ENCODE results near the gene USP10.

USP10 gene

DNA sequence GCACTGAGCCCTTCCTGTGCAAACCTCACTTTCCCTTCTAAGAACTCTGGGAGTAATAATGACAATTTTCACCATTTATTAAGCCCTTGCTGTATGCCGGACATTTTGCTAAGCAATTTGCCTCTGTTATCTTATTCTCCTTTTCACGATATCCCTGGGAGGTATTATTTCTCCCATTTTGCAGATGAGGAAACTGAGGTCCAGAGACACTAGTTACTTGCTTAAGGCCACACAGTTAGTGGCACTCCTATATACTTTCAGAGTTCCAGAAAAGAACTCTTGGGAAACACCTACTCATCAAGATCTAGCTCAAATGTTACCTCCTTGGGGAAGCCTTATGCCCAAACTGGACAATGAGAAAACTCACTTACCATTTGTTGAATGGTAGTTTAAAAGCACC is 4.8 kb upstream of the USP10 start:
- in situ Hi-C loops (cut with HindIII; ENCODE audit: low sequenced_read_pairs), result loop anchor here (5.0 kb wide), 1 partner anchor 37 kb away; no protein-coding TSS in a partner anchor

DNA sequence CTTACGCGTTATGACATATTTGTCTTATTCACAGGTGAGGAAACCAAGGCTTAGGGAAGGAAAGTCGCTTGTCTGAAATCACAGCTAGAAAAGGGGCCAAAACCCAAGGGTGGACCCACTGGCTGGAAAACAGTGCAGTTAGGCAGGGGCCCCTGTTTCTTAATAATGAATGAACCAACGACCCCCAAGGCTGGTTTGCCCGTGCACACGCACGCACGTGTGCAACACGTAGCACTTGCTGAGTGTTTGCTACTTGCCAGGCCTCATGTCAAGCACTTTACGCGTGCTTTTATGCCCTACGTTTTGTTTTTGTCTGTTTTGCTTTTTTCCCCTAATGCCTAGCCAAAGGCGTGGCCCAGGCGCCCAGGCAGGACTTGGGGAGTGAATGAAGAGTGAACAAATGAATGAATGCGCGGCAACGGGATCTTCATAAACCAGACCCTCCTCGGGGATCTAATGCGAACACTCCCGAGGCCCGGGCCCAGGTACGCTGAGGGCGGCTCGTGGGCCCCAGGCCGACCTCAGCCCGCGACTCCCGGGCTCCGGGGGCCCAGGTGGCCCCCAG is 571 bp upstream of the USP10 start:
- in situ Hi-C loops (cut with HindIII; ENCODE audit: low sequenced_read_pairs), result no loop called here

DNA sequence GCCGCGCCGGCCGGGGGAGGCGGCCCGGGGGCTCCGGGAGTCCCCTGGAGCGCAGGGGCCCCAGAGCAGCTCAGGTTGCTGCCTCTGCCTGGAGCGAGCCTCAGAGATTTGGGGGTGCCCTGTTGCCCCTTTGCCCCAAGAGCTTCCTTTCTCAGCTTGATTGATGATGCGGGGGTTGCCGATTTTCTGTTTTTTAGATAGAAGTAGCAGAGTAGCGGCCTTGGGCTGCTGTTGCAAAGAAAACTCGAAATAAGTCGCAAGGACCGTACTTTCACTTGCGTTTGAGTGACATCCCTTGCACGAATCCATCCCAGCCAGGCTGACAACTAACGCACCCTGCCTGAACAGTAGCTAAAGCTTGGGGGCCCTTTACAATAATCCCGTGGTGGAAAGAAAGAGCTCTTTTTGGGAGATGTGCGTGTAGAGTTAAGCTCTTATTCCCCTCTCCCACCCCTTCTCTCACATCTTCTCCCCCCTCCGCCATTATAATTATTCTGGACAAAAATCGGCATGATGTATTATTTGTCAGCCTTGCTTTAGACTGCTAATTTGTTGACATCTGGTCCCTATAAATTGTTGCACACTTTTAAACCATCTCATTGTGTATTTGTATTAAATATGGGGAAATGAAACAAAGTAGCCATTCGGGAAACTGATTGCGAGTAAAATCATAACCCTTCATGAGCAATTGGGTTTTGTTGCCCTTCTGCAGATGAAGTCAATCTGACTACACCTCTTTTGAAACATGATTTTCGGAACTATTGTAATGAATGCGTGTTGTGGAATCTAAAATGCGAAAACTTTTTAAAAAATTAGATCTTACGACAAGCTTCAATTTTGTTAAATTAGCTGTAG is 873 bp downstream of the USP10 start:
- in situ Hi-C loops (cut with HindIII; ENCODE audit: low sequenced_read_pairs), result loop anchor here (5.0 kb wide), 1 partner anchor 38 kb away; no protein-coding TSS in a partner anchor

DNA sequence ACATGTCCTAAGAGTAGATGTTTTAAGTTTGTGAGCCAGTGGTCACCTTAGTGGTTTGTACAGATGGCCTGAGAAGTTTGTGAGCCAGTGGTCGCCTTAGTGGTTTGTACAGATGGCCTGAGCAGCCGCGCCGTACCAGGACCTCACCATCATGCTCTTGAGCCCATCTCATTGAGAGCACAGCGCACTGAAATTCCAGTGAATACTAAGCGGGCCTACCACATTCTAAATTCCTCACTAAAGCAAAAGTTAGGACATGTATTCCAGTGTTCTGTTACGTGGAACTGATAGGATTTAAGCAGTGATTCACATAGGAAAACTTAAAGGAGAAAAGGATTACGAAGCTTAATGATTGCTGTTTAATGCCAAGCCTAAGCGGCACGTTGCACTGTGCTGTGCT is 3.9 kb downstream of the USP10 start:
- in situ Hi-C loops (cut with HindIII; ENCODE audit: low sequenced_read_pairs), result loop anchor here (5.0 kb wide), 1 partner anchor 41 kb away; no protein-coding TSS in a partner anchor

DNA sequence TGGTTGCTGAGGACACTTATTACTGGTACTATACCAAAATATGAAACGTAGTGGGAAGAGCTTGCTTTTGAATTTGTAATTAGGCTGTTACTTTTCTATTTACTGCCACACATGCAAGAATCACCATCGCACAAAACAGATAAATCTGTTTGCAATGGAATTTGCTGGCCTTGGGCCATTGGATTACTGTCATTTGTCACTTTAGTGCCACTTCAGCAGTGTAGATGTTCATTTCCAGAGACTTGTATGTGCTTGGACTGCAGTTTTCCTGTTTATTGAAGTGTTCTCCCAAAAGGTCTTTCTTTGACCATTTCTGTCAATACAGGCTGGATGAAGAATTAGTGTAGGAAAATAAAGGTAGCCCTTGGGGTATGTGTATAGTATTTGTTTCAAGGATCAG is 4.5 kb downstream of the USP10 start:
- in situ Hi-C loops (cut with HindIII; ENCODE audit: low sequenced_read_pairs), result loop anchor here (5.0 kb wide), 1 partner anchor 42 kb away; no protein-coding TSS in a partner anchor

DNA sequence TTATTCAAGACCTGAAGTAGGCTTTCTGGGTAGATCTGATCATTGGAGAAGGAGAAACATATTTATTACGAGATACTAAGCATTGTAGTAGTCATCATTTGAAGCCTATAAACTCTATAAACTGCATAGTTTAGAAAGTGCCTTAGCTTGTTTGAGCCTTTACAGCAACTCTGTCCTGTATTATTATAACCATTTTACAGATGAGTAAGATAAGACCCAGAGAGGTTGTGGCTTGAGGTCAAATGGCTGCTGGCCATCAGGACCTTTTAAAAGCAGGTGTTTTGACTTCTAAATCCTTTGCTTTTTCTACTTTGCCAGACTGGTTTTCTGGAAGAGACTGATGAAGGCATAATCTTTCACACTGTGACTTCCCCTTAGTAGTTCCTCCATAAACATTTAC is 7.1 kb downstream of the USP10 start:
- in situ Hi-C loops (cut with HindIII; ENCODE audit: low sequenced_read_pairs), result no loop called here

DNA sequence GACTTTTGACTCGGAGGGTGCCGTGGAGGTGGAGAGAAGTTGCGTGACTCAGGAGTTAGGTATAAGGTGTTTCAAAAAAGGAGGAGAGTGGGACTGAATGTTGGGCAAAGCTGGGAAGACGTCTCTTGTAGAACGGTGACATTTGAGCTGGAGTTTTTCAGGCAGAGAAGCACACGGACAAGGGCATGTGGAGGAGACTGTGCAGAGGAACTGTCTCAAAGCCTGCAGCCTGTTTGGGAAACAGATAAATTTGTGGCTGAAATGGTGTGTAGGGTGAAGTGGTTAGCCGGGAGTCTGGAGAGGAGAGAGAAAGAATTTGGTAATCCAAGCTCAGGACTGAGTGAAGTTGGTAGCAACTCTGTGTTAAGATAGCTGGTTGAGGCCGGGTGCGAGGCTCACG is 9.8 kb downstream of the USP10 start:
- in situ Hi-C loops (cut with HindIII; ENCODE audit: low sequenced_read_pairs), result no loop called here

DNA sequence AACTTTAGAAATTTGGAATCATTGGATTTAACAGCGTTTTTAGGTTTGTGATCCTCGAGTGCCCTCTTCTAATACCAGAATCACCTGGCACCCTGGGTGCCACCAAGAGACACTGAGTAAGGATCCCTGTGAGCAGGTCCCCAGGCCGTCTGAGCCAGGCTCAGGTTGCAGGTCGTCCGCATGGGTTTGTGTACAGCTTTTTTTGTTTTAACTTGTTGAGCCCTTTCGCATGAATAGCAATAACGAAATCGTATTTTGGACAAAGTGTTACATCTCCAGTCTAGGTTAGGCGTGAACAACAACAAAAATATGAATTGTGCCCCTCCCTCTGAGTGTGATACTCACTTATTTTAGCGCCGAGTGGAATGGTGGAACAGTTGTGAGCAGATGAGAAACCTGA is 10.9 kb downstream of the USP10 start:
- in situ Hi-C loops (cut with HindIII; ENCODE audit: low sequenced_read_pairs), result no loop called here

DNA sequence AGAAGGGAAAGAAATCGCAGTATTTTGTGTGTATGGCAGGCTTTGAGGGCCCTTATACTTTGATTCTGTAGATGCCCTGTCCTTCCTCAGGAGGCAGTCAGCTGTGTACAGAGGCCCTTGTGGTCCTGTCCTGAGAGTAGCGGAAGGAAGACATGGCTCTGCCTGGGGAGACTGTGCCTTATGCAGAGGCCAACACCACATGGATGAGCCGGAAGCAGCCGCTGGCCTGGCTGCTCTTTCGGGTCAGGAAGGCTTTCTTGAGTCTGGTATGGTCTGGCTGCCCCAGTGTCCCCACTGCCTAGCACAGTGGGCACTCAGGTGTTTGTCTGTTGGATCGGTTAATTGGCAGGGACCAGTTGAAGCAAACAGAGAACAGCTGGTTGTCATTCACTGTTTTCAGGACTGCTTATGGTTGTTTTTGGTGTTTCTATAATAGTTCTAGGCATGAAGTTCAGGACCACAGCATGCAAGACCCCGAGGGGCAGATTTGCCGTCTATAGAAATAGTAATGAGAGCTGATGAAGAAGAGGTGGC is 12.4 kb downstream of the USP10 start:
- in situ Hi-C loops (cut with HindIII; ENCODE audit: low sequenced_read_pairs), result no loop called here

DNA sequence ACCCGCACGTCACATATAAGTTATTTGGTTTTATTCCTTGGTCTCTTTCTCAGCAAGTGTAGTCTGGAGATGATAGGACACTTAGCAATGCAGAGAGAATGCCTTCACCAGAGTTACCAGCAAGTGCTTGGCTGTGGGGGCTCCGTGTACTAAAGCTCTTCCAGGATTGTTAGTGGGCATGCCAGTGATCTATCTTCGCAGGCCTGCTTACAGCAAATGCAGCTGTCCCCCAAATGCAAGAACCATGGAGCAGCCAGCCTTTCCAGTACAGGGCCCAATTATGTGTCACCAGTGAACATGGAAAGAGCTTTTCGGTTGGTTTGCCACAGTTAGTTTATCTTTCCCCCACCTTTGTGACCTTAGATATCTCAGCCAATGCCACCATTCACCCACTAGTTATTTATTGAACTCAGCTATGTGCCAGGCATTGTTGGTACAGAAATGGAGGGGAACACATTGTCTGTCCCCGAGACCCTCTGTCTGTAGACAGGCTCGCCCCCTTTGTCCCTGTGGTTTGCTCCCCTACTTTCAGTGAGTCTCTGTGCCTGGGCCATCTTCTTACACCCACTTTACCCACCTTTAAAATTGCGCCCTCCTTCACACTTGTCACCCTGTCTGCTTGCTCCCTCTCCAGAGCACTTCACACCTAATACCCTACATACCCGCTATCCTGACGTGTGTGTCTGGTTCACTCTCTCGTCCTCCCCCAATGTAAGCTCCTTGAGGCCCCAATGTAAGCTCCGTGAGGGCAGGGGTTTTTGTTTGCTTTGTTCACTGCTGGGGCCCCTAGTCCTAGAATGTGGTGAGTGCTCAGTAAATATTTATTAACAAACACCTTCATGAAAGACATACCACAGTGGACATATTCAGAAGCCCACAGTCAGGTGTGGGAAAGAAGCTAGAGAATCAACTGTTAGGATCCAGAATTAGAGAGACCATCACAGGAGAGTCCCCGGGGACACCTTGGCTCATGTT is 13.3 kb downstream of the USP10 start:
- in situ Hi-C loops (cut with HindIII; ENCODE audit: low sequenced_read_pairs), result no loop called here

DNA sequence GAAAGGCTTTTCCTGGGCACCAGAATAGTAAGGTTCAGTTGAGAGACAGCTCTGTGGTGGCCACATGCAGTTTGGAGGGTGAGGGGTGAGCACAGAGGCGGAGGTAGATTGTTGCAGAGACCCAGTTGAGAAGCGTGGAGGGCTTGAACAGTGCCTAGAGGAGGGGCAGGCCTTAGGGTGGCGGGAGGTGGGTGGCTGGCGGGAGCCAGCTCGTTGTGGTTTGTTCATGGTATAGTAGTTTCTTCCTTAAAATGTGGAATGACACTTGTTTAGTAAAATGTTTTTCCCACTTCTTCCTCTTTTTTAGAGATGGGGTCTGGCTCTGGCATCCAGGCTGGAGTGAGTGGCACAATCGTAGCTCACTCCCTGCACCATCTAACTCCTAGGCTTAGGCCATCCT is 14.2 kb downstream of the USP10 start:
- in situ Hi-C loops (cut with HindIII; ENCODE audit: low sequenced_read_pairs), result no loop called here

DNA sequence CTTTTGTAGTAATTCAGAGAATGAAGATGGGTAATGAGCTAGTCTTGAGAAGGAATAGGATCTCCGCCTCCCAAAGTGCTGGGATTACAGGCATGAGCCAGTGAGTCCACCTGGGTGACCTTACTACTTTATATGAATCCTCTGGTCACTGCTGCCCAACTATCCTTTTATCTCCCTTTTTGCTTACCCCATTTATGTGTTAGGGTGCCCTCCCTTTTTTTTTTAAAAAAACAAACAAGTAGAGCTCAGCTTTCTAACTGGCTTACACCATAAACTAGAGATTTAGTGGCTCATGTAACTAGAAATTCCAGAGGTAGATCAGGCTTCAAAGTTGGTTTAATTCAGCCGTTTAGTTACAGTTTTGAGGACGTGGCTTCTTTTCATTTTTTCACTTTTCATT is 15.6 kb downstream of the USP10 start:
- in situ Hi-C loops (cut with HindIII; ENCODE audit: low sequenced_read_pairs), result no loop called here

DNA sequence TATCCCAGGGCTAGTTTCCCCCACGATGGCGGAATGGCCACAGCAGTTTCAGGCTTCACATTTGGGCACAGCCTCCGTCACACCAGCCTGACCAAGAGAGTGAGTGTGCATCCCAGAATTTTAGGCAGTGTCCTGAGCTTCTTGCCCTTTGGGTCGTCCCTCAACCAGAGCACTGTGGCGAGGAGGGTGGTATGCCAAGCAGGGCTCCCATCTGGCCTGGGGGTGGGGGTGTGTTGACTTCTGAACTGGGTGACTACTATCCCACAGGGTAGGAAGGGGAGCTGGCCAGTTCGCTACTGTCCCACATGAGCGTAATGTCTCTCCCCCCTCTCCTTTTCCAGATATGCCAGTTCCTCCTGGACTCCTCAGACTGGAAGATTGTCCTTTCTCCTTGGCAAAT is 16.1 kb downstream of the USP10 start:
- in situ Hi-C loops (cut with HindIII; ENCODE audit: low sequenced_read_pairs), result no loop called here

DNA sequence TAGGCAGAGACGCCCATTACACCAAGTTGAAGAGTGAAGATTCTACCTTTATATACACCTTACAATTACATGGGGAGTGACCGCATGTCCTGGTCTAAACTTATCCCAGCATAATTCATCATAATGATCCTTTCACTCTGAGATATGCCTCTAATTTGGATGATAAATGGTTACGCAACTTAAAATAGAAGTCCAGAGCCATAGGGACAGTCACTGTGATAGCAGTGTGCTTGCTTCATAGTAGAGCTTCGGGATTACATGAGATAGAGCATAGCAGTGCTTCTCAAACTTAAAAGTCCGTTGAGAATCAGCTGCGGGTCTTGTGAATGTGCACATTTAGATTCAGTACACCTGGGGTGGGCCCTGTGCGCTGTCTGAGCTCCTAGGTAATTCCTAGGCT is 16.9 kb downstream of the USP10 start:
- in situ Hi-C loops (cut with HindIII; ENCODE audit: low sequenced_read_pairs), result no loop called here

DNA sequence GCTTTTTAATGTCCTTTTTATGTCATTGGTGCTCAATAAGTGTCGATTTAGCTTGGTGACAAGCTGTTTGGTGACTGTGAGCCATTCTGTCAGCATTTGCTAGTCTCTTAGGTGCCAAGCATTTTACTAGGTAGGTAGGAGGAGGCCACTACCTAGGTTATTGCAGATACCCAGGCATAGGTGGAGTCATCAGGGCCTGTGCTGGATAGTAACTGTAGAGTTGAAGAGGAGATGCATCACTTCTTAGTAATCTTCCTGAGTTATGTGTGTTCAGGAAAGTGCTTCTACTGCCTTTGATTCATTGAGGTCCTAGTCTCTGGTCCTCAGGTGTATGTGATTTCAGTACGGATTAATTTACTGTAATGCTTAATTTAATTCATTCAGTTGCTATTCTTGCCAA is 17.7 kb downstream of the USP10 start:
- in situ Hi-C loops (cut with HindIII; ENCODE audit: low sequenced_read_pairs), result no loop called here

DNA sequence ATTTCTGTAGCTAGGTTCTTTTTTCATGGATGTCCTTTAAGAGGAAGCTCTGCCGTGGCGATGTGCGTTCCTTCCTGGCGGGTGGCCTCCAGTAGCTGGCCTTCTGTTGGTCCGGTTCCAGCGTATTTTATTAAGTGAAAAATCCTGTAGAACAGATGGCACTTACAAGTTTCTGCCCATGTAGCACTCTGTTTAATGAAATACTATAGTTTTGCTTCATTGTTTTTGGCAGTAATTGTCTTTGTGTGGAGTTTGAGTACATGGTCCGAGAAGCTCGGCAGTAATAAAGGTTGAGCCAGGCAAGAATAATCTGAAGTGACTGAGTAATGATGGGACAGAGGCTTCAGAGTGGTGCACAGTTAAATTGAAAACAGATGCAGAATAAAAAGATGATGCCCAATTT is 20.4 kb downstream of the USP10 start:
- in situ Hi-C loops (cut with HindIII; ENCODE audit: low sequenced_read_pairs), result no loop called here

DNA sequence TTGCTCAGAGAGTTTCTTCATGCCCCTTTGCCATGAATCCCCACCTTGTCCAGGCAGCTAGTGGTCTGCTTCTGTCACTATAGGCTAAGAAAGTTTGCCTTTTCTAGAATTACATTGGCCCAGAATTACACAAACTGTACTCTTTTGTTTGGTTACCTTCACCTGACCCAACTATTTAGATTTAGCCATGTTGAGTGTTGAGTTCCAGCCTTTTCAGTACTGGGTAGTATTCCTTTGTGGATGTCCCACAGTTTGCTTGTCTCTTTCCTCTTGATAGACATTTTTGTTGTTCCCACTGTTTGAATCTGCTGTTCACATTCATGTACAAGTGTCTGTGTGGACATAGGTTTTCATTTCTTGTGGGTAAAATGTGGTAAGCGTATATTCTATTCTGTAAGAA is 22.3 kb downstream of the USP10 start:
- in situ Hi-C loops (cut with HindIII; ENCODE audit: low sequenced_read_pairs), result no loop called here

DNA sequence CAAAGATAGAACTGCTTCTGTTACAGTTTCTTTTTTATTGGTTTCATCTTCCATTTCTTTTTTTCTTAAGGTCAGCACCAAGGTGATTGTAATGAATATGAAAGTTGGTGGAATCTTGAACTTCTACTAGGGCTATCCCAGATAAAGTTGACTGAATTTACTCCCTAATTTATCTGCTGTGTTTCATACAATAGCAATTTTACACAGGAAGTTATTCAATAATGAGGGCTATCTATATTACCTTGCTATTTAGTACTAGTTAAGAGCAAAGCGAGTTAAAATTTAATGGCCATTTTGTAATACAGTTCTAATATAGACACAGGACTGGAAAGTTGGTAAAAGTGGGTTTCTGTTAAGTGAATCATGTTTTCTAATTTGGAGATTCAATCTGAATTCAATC is 24.1 kb downstream of the USP10 start:
- in situ Hi-C loops (cut with HindIII; ENCODE audit: low sequenced_read_pairs), result no loop called here

DNA sequence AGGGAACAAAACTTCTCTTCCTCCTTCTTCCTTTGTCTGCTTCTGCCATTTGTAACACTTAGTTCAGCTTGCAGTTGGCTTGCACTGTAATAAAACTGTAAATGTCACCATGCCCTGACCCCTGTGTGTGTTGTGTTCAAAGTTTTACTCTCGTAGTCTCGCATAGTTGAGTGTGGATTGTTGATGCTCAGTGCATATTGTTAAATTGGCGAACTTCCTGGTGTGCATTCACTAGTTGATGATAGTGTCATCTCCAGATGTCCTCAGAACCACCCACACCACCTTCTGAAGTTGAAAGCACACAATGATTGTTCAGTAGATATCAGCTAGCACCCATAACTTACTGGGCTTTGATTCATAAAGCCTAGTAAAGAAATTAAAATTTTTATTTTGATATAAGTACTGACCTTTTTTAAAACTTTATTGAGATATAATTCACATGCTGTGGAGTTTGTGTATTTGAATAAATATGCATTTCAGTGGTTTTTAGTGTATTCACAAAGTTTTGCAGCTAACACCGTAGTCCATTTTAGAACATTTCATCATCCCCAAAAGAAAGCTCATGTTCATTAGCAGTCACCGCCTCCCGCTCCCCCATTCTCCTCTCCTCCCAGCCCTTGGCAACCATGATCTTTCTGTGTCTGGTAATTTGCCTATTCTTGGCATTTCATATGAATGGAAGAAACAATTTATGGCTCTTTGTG is 25.0 kb downstream of the USP10 start:
- in situ Hi-C loops (cut with HindIII; ENCODE audit: low sequenced_read_pairs), result loop anchor here (25.0 kb wide), 1 partner anchor 212 kb away; the partner anchor contains the start of gene MEAK7

DNA sequence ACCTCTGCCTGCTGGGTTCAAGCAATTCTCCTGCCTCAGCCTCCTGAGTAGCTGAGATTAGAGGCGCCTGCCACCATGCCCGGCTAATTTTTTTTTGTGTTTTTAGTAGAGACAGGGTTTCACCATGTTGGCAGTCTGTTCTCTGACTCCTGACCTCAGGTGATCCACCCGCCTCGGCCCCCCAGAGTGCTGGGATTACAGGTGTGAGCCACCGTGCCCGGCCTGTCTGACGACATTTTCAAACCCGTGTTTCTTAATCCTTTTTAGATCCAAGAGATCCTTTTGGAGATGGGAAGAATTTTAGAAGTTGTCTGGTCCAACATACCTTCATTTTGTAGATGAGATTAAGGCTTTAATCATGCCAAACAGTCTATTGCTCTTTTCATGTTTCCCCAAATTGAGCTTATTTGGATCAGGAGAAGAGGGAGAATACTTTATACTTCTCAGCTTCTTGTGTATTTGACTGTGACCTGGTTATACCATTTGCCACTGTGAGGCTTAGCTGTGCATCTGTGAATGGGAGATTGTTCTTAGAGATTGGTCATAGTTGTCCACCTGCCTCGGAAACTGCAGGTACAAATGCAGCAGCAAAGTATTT is 25.8 kb downstream of the USP10 start:
- in situ Hi-C loops (cut with HindIII; ENCODE audit: low sequenced_read_pairs), result loop anchor here (25.0 kb wide), 1 partner anchor 213 kb away; the partner anchor contains the start of gene MEAK7
